IMR-90 (cell line): ENCODE results near the gene DMAC2. TPM values are rescaled to one million over a fixed set of nuclear protein-coding genes. Genes with fewer than 3 reads are reported as not detected.

ENCODE experiments used
- ATAC-seq: fragments of 200-7000 bp; cut with Tn5 transposase; 2 replicates; pipeline ENCODE4 v1.9.1; 2020; ENCODE audit warnings: low read depth, mild to moderate bottlenecking, moderate library complexity
- BruUV-seq: library from RNA; stranded (reverse); fragments of 400-500 nt; replicated peaks from 2 replicates; lab custom pipeline; 2021; lab: Mats Ljungman, UMichigan
- CTCF ChIA-PET: fragments of 300-600 bp; formaldehyde crosslinking; extraction: SDS; loops from one replicate; lab custom pipeline; 2021; ENCODE audit warnings: antibody characterized with exemption; lab: Yijun Ruan, JAX
- POLR2A ChIA-PET: fragments of 300-600 bp; sonication (Branson Sonifier 250); formaldehyde crosslinking; loops from one replicate; lab custom pipeline; 2022; ENCODE audit warnings: antibody characterized with exemption; ENCODE audit not compliant: unreplicated experiment; lab: Charles Lee
- DNase-seq: peaks from one replicate; pipeline ENCODE4 v3.0.0; 2013
- H2AFZ ChIP-seq: replicated peaks from 2 replicates; pipeline ENCODE3; 2013; ENCODE audit warnings: low read length, mild to moderate bottlenecking; ENCODE audit not compliant: poor library complexity
- H2AK5ac ChIP-seq: 2 replicates; pipeline ENCODE4 v1.6.1; 2013; ENCODE audit warnings: low read depth, low read length, inconsistent platforms
- H2AK9ac ChIP-seq: replicated peaks from 2 replicates; pipeline ENCODE3; 2013; ENCODE audit warnings: mild to moderate bottlenecking, low read depth, low read length, moderate library complexity; ENCODE audit not compliant: poor library complexity
- H2BK120ac ChIP-seq: 2 replicates; pipeline ENCODE4 v1.6.1; 2013; ENCODE audit warnings: low read depth, low read length, inconsistent platforms
- H2BK15ac ChIP-seq: 3 replicates; pipeline ENCODE4 v1.6.1; 2013; ENCODE audit warnings: low read depth, low read length, inconsistent platforms
- H2BK20ac ChIP-seq: 2 replicates; pipeline ENCODE4 v1.6.1; 2013; ENCODE audit warnings: low read depth, mild to moderate bottlenecking, inconsistent platforms, low read length, moderate library complexity
- H2BK5ac ChIP-seq: 2 replicates; pipeline ENCODE4 v1.6.1; 2013; ENCODE audit warnings: mild to moderate bottlenecking, low read depth, low read length, inconsistent platforms; ENCODE audit not compliant: poor library complexity, severe bottlenecking
- H3K14ac ChIP-seq: replicated peaks from 2 replicates; pipeline ENCODE4 v1.6.1; 2013; ENCODE audit warnings: low read depth, low read length, inconsistent platforms
- H3K18ac ChIP-seq: 2 replicates; pipeline ENCODE4 v1.6.1; 2013; ENCODE audit warnings: low read depth, low read length, control low read depth
- H3K23ac ChIP-seq: 2 replicates; pipeline ENCODE4 v1.6.1; 2013; ENCODE audit warnings: low read depth, low read length, inconsistent platforms
- H3K27ac ChIP-seq: 2 replicates; pipeline ENCODE4 v1.5.1; 2013; ENCODE audit warnings: mild to moderate bottlenecking, control low read depth, low read length; ENCODE audit not compliant: insufficient read depth
- H3K27me3 ChIP-seq: 2 replicates; pipeline ENCODE4 v1.6.1; 2013; ENCODE audit warnings: low read length; ENCODE audit not compliant: control insufficient read depth, insufficient read depth
- H3K36me3 ChIP-seq: 2 replicates; pipeline ENCODE4 v1.6.1; 2013; ENCODE audit warnings: low read length, mixed read lengths; ENCODE audit not compliant: control insufficient read depth, insufficient read depth
- H3K4ac ChIP-seq: 2 replicates; pipeline ENCODE4 v1.6.1; 2013; ENCODE audit warnings: low read depth, low read length, inconsistent platforms
- H3K4me1 ChIP-seq: 2 replicates; pipeline ENCODE4 v1.6.1; 2013; ENCODE audit warnings: low read length, mixed read lengths; ENCODE audit not compliant: control insufficient read depth, insufficient read depth
- H3K4me2 ChIP-seq: 2 replicates; pipeline ENCODE4 v1.6.1; 2013; ENCODE audit warnings: low read depth, mild to moderate bottlenecking, control low read depth, low read length, moderate library complexity
- H3K4me3 ChIP-seq: 2 replicates; pipeline ENCODE4 v1.5.1; 2013; ENCODE audit warnings: low read depth, mild to moderate bottlenecking, control low read depth, low read length, moderate library complexity; ENCODE audit not compliant: insufficient read depth
- H3K56ac ChIP-seq: 2 replicates; pipeline ENCODE4 v1.6.1; 2013; ENCODE audit warnings: low read length, inconsistent platforms; ENCODE audit not compliant: insufficient read depth; ENCODE audit errors: extremely low read depth
- H3K79me1 ChIP-seq, 2 experiments: 2 replicates each; pipeline ENCODE4 v1.6.1; 2013; ENCODE audit warnings: low read length in 2 of 2, inconsistent platforms in 1 of 2, low read depth in 1 of 2
- H3K9ac ChIP-seq: 2 replicates; pipeline ENCODE4 v1.6.1; 2013; ENCODE audit warnings: low read depth, low read length, control low read depth
- H3K9me1 ChIP-seq: 2 replicates; pipeline ENCODE4 v1.6.1; 2013; ENCODE audit warnings: low read length, inconsistent platforms; ENCODE audit not compliant: insufficient read depth
- H3K9me3 ChIP-seq: 2 replicates; pipeline ENCODE4 v1.6.1; 2013; ENCODE audit warnings: low read length; ENCODE audit not compliant: control insufficient read depth, insufficient read depth
- H4K20me1 ChIP-seq: 2 replicates; pipeline ENCODE4 v1.6.1; 2013; ENCODE audit warnings: low read length, inconsistent platforms; ENCODE audit not compliant: insufficient read depth
- H4K5ac ChIP-seq: 2 replicates; pipeline ENCODE4 v1.6.1; 2013; ENCODE audit warnings: mild to moderate bottlenecking, low read depth, low read length, control low read depth
- H4K8ac ChIP-seq, 2 experiments: 2 replicates each; pipeline ENCODE4 v1.6.1; 2013; ENCODE audit warnings: low read depth in 2 of 2, low read length in 2 of 2, control low read depth in 1 of 2, inconsistent platforms in 1 of 2
- H4K91ac ChIP-seq: 2 replicates; pipeline ENCODE4 v1.6.1; 2013; ENCODE audit warnings: low read depth, low read length, inconsistent platforms; ENCODE audit not compliant: insufficient read depth
- BHLHE40 ChIP-seq: fragments of 150-350 bp; IDR thresholded peaks from 2 replicates; pipeline ENCODE4 v1.6.1; 2016; ENCODE audit warnings: mild to moderate bottlenecking, low read depth, low read length
- CEBPB ChIP-seq: IDR thresholded peaks from 2 replicates; pipeline ENCODE4 v1.6.1; 2012; ENCODE audit warnings: low read depth, low read length, improper control_type of control experiment
- CHD1 ChIP-seq: IDR thresholded peaks from 2 replicates; pipeline ENCODE4 v1.6.1; 2012; ENCODE audit warnings: low read depth, low read length, improper control_type of control experiment
- CTCF ChIP-seq: conservative IDR thresholded peaks from 2 replicates; pipeline ENCODE4 v1.5.1; 2012; ENCODE audit warnings: mild to moderate bottlenecking, low read depth, low read length, improper control_type of control experiment
- ELK1 ChIP-seq: fragments of 150-350 bp; IDR thresholded peaks from 2 replicates; pipeline ENCODE4 v1.6.1; 2016; ENCODE audit warnings: low read depth, mild to moderate bottlenecking, low read length, moderate library complexity, borderline replicate concordance
- FOS ChIP-seq: fragments of 150-350 bp; IDR thresholded peaks from 2 replicates; pipeline ENCODE4 v1.6.1; 2016; ENCODE audit warnings: low read depth, low read length
- MAFK ChIP-seq: IDR thresholded peaks from 2 replicates; pipeline ENCODE4 v1.6.1; 2012; ENCODE audit warnings: low read depth, low read length, improper control_type of control experiment
- MAZ ChIP-seq: IDR thresholded peaks from 2 replicates; pipeline ENCODE4 v1.6.1; 2012; ENCODE audit warnings: low read depth, mild to moderate bottlenecking, low read length, improper control_type of control experiment, moderate library complexity, borderline replicate concordance
- MXI1 ChIP-seq: IDR thresholded peaks from 2 replicates; pipeline ENCODE4 v1.6.1; 2012; ENCODE audit warnings: low read depth, mild to moderate bottlenecking, low read length, moderate library complexity, borderline replicate concordance
- POLR2A ChIP-seq: IDR thresholded peaks from 2 replicates; pipeline ENCODE4 v1.6.1; 2012; ENCODE audit warnings: mild to moderate bottlenecking, low read depth, low read length
- RAD21 ChIP-seq: IDR thresholded peaks from 2 replicates; pipeline ENCODE4 v1.6.1; 2012; ENCODE audit warnings: low read length, improper control_type of control experiment
- RCOR1 ChIP-seq: IDR thresholded peaks from 2 replicates; pipeline ENCODE4 v1.6.1; 2012; ENCODE audit warnings: mild to moderate bottlenecking, low read length, improper control_type of control experiment; ENCODE audit not compliant: insufficient replicate concordance
- RFX5 ChIP-seq: IDR thresholded peaks from 2 replicates; pipeline ENCODE4 v1.8.0; 2012; ENCODE audit warnings: low read depth, mild to moderate bottlenecking, low read length, moderate library complexity
- SMC3 ChIP-seq: fragments of 150-350 bp; IDR thresholded peaks from 2 replicates; pipeline ENCODE4 v1.6.1; 2016; ENCODE audit warnings: low read depth, mild to moderate bottlenecking, antibody characterized with exemption, low read length, moderate library complexity
- USF2 ChIP-seq: fragments of 150-350 bp; IDR thresholded peaks from 2 replicates; pipeline ENCODE4 v1.6.1; 2017; ENCODE audit warnings: mild to moderate bottlenecking, antibody characterized with exemption, low read length, low read depth
- WGBS, 2 experiments: methylation state at CpG; one replicate each; pipeline versions ENCODE4 v1.1.5 to v1.1.7; 2013; ENCODE audit warnings: missing lambda C conversion rate in 2 of 2; ENCODE audit not compliant: insufficient read length in 1 of 2; ENCODE audit errors: extremely low coverage in 2 of 2; 5-methylcytosine and 5-hydroxymethylcytosine counted together
- dilution Hi-C: fragments of 300-500 bp; cut with HindIII; formaldehyde crosslinking; loops from one replicate; pipeline ENCODE4 v1.14.3; 2018; ENCODE audit warnings: low sequenced_read_pairs; ENCODE audit not compliant: unreplicated experiment
- in situ Hi-C: fragments of 300-500 bp; cut with MboI; formaldehyde crosslinking; loops from 3 replicates; pipeline ENCODE4 v1.14.3; 2019; ENCODE audit warnings: low sequenced_read_pairs, inconsistent platforms, mixed read lengths
- intact Hi-C: fragments of 100-400 bp; cut with micrococcal nuclease; formaldehyde crosslinking; loops from 2 replicates; pipeline ENCODE4 v1.10.0; 2022
- polyA plus RNA-seq, 3 experiments: library from polyadenylated mRNA; depleted of rRNA; stranded (reverse); fragments of >200 nt; gene quantifications; 2 replicates each; pipeline ENCODE4 v1.2.3, GENCODE V29; 2012; ENCODE audit warnings: low replicate concordance in 1 of 3
- total RNA-seq: library from RNA; depleted of rRNA; stranded (reverse); fragments of >200 nt; gene quantifications from 2 replicates; pipeline ENCODE4 v1.2.3, GENCODE V29; 2012

The DMAC2 gene
- total and polyA plus RNA-seq, 2 of the 4 experiments (the other 2 are of a cell fraction), result 52.5 to 72.2 TPM

- Histone ChIP-seq H3K79me1 (no peaks in the 10 kb centered on the region), H3K36me3 (no peaks in the 10 kb centered on the region), H4K8ac (no peak overlapping the region), H3K27me3 (peaks cover 6% of the 10 kb centered on the region), H4K91ac (no peak overlapping the region), H3K27ac (no peak overlapping the region), H4K5ac (no peak overlapping the region), H4K20me1 (no peaks in the 10 kb centered on the region), H3K23ac (no peak overlapping the region), H3K4me2 (no peak overlapping the region), H2BK15ac (no peak overlapping the region), H3K4me1 (no peaks in the 10 kb centered on the region), H3K14ac (no peak overlapping the region), H2BK120ac (no peak overlapping the region), H3K56ac (no peak overlapping the region), H2AFZ (no peak overlapping the region), H3K4ac (no peak overlapping the region), H2BK5ac (no peak overlapping the region), H3K9ac (no peak overlapping the region), H2BK20ac (no peak overlapping the region), H2AK9ac (no peak overlapping the region), H2AK5ac (no peak overlapping the region), H3K18ac (no peak overlapping the region), H3K9me3 (no peaks in the 10 kb centered on the region; the same call in 1 of the 2 replicates), H3K9me1 (no peaks in the 10 kb centered on the region), H3K4me3 (no peak overlapping the region)
- ATAC-seq (no peak), DNase-seq (no peak)
- dilution Hi-C loops, result no loop called here
- ChIA-PET CTCF (interaction anchor here (0.9 kb wide), 1 partner anchor 81 kb away, joined by 3 read pairs; no protein-coding TSS in a partner anchor), POLR2A (no interaction called here)
- intact Hi-C loops, result no loop called here
- in situ Hi-C loops, result no loop called here
- WGBS, 2 experiments, result 63% methylated on average over 1 of the region's 15 CpGs; no CpG with 5 or more reads in 1 of the 2 experiments
- no TSS peak for BruUV-seq
- no peak for TF ChIP-seq CTCF
- no peak for TF ChIP-seq BHLHE40
- TF ChIP-seq RCOR1, result no peak
- TF ChIP-seq MAZ, result no peak
- no peak for TF ChIP-seq POLR2A
- TF ChIP-seq MXI1, result no peak
- no peak for TF ChIP-seq ELK1
- TF ChIP-seq RAD21, result no peak
- TF ChIP-seq CHD1, result no peak
- TF ChIP-seq MAFK, result no peak
- no peak for TF ChIP-seq USF2
- TF ChIP-seq FOS, result no peak
- no peak for TF ChIP-seq RFX5
- TF ChIP-seq SMC3, result no peak
- TF ChIP-seq CEBPB, result no peak
These were observed 39.4 kb upstream of the DMAC2 start for GRCh38 chr19:41478875-41479756.
